Activated CD8-positive, alpha-beta T cell treated with anti-CD3 and anti-CD28 coated beads for 36 hours (primary cell): ENCODE data around the gene CENPX. TPM values are rescaled to one million over a fixed set of nuclear protein-coding genes. Genes with fewer than 3 reads are reported as not detected.

Experiments used
- ATAC-seq: fragments of 200-7000 bp; cut with Tn5 transposase; one replicate; pipeline ENCODE4 v1.10.0; 2021; ENCODE audit warnings: mild to moderate bottlenecking, moderate library complexity
- CTCF ChIA-PET: fragments of 350-600 bp; sonication (Branson Sonifier 250); formaldehyde crosslinking; loops from one replicate; lab custom pipeline; 2021; ENCODE audit warnings: antibody characterized with exemption; lab: Charles Lee
- POLR2A ChIA-PET: fragments of 350-600 bp; sonication (Branson Sonifier 250); formaldehyde crosslinking; loops from one replicate; lab custom pipeline; 2021; ENCODE audit warnings: antibody characterized with exemption; lab: Charles Lee
- DNase-seq: peaks from one replicate; pipeline ENCODE4 v3.0.0-alpha.2; 2020
- H3K27ac Mint-ChIP-seq: one replicate; pipeline ENCODE4 v1.8.0; 2021; ENCODE audit warnings: mild to moderate bottlenecking, mixed read lengths
- H3K27me3 Mint-ChIP-seq: one replicate; pipeline ENCODE4 v1.8.0; 2021; ENCODE audit warnings: mixed read lengths
- H3K36me3 Mint-ChIP-seq: one replicate; pipeline ENCODE4 v1.8.0; 2021; ENCODE audit warnings: low read depth, mixed read lengths
- H3K4me1 Mint-ChIP-seq: one replicate; pipeline ENCODE4 v1.8.0; 2021; ENCODE audit warnings: low read depth, mixed read lengths
- H3K4me3 Mint-ChIP-seq: one replicate; pipeline ENCODE4 v1.8.0; 2021; ENCODE audit warnings: mild to moderate bottlenecking, moderate library complexity, mixed read lengths
- H3K9me3 Mint-ChIP-seq: one replicate; pipeline ENCODE4 v1.8.0; 2021; ENCODE audit warnings: mixed read lengths
- CTCF ChIP-seq: fragments of 200-600 bp; IDR thresholded peaks from one replicate; pipeline ENCODE4 v1.8.0; 2022; ENCODE audit warnings: antibody characterized with exemption, mild to moderate bottlenecking
- intact Hi-C: fragments of 100-400 bp; cut with micrococcal nuclease; formaldehyde crosslinking; loops from one replicate; pipeline ENCODE4 v1.10.0; 2022
- total RNA-seq, 2 experiments: library from RNA; stranded (reverse); gene quantifications; one replicate each; pipeline ENCODE4 v1.2.3, GENCODE V29; 2021

CENPX gene
- total RNA-seq, 2 experiments from 2014 or later = 88.7 to 98.1 TPM

DNA sequence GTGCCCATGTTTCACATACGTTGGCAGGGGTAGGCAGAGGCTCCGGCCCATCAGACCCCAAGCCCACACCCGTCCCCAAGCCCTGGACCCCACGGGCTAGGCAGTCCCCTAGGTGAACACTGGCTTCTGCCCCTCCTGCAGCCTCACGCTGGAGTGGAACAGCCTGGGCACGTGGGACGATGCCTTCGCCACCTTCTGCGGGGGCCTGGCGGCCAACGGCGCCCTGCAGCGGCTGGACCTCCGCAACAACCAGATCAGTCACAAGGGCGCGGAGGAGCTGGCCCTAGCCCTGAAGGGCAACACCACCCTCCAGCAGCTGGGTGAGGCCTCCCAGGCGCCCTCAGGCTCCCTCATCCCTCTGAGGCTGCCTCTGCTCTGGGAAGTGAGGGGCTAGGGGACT lies 2.2 kb upstream of the CENPX start:
- no peaks in the 10 kb centered on the region for H3K27me3 Mint-ChIP-seq
- peaks cover 2% of the 10 kb centered on the region for H3K36me3 Mint-ChIP-seq
- no peak for DNase-seq
- H3K4me3 Mint-ChIP-seq = no peak overlapping the region
- POLR2A ChIA-PET = no interaction called here
- TF ChIP-seq CTCF = no peak
- ATAC-seq = no peak
- no peak overlapping the region for H3K27ac Mint-ChIP-seq
- peaks cover 16% of the 10 kb centered on the region for H3K4me1 Mint-ChIP-seq
- CTCF ChIA-PET = interaction anchor here (1.5 kb wide), 1 partner anchor 13 kb away, joined by 6 read pairs; the partner anchor contains the start of gene DCXR
- intact Hi-C loops = loop anchor here (5.0 to 10.0 kb wide), 2 partner anchors 68 to 130 kb away; no protein-coding TSS in a partner anchor
- H3K9me3 Mint-ChIP-seq = no peaks in the 10 kb centered on the region

GRCh38 chr17:82023447-82024241 lies 966 bp upstream of the CENPX start:
- Mint-ChIP-seq H3K4me3 (peak overlapping the region; percentile 89), H3K27me3 (no peaks in the 10 kb centered on the region), H3K27ac (no peak overlapping the region), H3K9me3 (no peaks in the 10 kb centered on the region), H3K4me1 (peaks cover 12% of the 10 kb centered on the region), H3K36me3 (peaks cover 3% of the 10 kb centered on the region)
- intact Hi-C loops = loop anchor here (5.0 to 10.0 kb wide), 2 partner anchors 66 to 131 kb away; no protein-coding TSS in a partner anchor
- peak; percentile 0 for ATAC-seq
- DNase-seq = peak; percentile 48
- no peak for TF ChIP-seq CTCF
- ChIA-PET POLR2A (interaction anchor here (0.6 to 1.2 kb wide), 3 partner anchors 12 to 388 kb away, joined by 4 read pairs; no protein-coding TSS in a partner anchor), CTCF (interaction anchor here (1.0 to 6.5 kb wide), 6 partner anchors 9 to 215 kb away, joined by 3 to 121 read pairs (median 4); partner anchors contain the start of genes DCXR, MAFG and NOTUM)

DNA sequence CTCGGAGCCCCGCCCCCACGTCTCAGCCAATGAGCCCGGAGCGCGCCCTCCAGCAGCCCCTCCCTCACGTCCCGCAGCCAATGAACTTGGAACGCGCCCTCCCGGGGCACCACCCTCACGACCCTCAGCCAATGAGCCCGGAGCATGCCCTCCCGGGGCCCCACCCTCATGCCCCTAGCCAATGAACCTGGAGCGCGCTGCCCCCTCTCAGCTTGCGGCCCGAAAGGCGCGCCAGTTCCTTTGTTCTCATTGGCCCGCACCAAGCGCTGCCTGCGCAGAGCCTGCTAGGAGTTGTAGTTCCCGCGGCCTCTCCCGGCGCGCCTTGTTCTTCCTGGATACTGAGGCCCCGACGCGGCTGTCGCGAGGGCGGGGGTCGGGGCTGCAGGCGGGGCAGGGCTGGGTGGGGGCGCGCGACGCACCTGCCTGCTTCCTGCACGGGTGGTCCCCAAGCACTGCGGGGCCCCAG lies 336 bp upstream of the CENPX start, which contains the start of gene LRRC45:
Gene LRRC45, plus strand, starts transcription at position 325 of the 466 bp plus-strand sequence. CDS start 339 bp downstream, outside the sequence.
- ChIA-PET CTCF (interaction anchor here (1.0 to 6.5 kb wide), 9 partner anchors 10 to 339 kb away, joined by 3 to 121 read pairs (median 3); partner anchors contain the start of genes ARL16, DCXR, HGS and MAFG), POLR2A (interaction anchor here (0.6 to 1.3 kb wide), 6 partner anchors 7 to 427 kb away, joined by 3 to 4 read pairs (median 4); no protein-coding TSS in a partner anchor)
- ATAC-seq = peak; percentile 96
- Mint-ChIP-seq H3K9me3 (no peaks in the 10 kb centered on the region), H3K4me3 (peak within 1 kb of the TSS; percentile 89), H3K27ac (peak within 1 kb of the TSS; percentile 34), H3K36me3 (peaks cover 5% of the 10 kb centered on the region), H3K27me3 (no peaks in the 10 kb centered on the region), H3K4me1 (peaks cover 12% of the 10 kb centered on the region)
- peak; percentile 100 for DNase-seq
- intact Hi-C loops = loop anchor here (5.0 to 10.0 kb wide), 2 partner anchors 66 to 132 kb away; no protein-coding TSS in a partner anchor
- TF ChIP-seq CTCF = no peak

DNA sequence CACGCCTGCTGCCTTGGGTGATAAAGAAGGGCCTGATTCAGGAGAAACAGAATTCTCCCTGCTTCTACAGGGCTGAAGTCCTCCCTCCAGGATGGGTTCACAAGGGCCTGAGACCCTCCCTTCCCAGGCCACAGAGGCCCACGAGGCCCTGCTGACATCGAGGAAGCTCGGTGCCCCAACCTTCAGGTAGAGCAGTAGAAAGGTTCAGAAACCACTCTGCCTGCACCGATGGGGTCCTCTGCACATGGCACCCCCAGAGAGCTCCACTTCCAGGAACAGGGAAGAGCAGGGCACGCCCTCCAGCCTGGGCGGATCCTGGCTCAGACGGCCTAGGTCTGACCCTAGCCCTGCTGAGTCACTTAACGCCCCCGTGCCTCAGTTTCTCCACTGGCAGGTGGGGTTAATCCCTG lies 773 bp downstream of the CENPX start:
- intact Hi-C loops = loop anchor here (5.0 to 10.0 kb wide), 2 partner anchors 65 to 133 kb away; no protein-coding TSS in a partner anchor
- H3K4me1 Mint-ChIP-seq = peaks cover 12% of the 10 kb centered on the region
- DNase-seq (no peak), ATAC-seq (no peak)
- TF ChIP-seq CTCF = no peak
- ChIA-PET POLR2A (interaction anchor here (0.6 to 2.2 kb wide), 7 partner anchors 9 to 428 kb away, joined by 3 to 9 read pairs (median 3); partner anchors contain the start of gene ASPSCR1), CTCF (interaction anchor here (0.7 to 6.5 kb wide), 19 partner anchors 8 to 338 kb away, joined by 3 to 121 read pairs (median 4); partner anchors contain the start of genes ARL16, DCXR, HGS and MAFG)
- peak overlapping the region; percentile 89 for H3K4me3 Mint-ChIP-seq
- no peaks in the 10 kb centered on the region for H3K9me3 Mint-ChIP-seq
- no peaks in the 10 kb centered on the region for H3K27me3 Mint-ChIP-seq
- peak overlapping the region; percentile 34 for H3K27ac Mint-ChIP-seq
- H3K36me3 Mint-ChIP-seq = peaks cover 5% of the 10 kb centered on the region
